Mesenchymal stem cell (in vitro differentiated cells and primary cell): ENCODE measurements around the gene CAPN11.

ENCODE experiments used
- DNase-seq: peaks from one replicate; pipeline ENCODE4 v3.0.0-alpha.2; 2013
- H2AFZ ChIP-seq: one replicate; pipeline ENCODE4 v1.6.1; 2013; ENCODE audit warnings: low read depth, mild to moderate bottlenecking, control low read depth, inconsistent platforms, low read length, moderate library complexity
- H2AK5ac ChIP-seq: 2 replicates; pipeline ENCODE4 v1.6.1; 2013; ENCODE audit warnings: low read length, moderate library complexity, mild to moderate bottlenecking, inconsistent platforms; ENCODE audit not compliant: severe bottlenecking
- H2BK120ac ChIP-seq: one replicate; pipeline ENCODE4 v1.6.1; 2013; ENCODE audit warnings: low read depth, mild to moderate bottlenecking, inconsistent platforms, low read length, moderate library complexity
- H2BK12ac ChIP-seq, 2 experiments: one replicate each; pipeline ENCODE4 v1.6.1; 2013; ENCODE audit warnings: inconsistent platforms in 2 of 2, low read length in 2 of 2, mild to moderate bottlenecking in 2 of 2, moderate library complexity in 2 of 2, control low read depth in 1 of 2
- H2BK15ac ChIP-seq: one replicate; pipeline ENCODE4 v1.6.1; 2013; ENCODE audit warnings: mild to moderate bottlenecking, low read depth, inconsistent platforms; ENCODE audit not compliant: poor library complexity, severe bottlenecking
- H2BK5ac ChIP-seq: 2 replicates; pipeline ENCODE4 v1.6.1; 2013; ENCODE audit warnings: low read depth, mild to moderate bottlenecking, low read length, control low read depth, inconsistent platforms; ENCODE audit not compliant: poor library complexity, severe bottlenecking
- H3K14ac ChIP-seq, 2 experiments: one replicate each; pipeline ENCODE4 v1.6.1; 2013; ENCODE audit warnings: inconsistent platforms in 2 of 2, low read length in 2 of 2, control low read depth in 1 of 2, mild to moderate bottlenecking in 1 of 2, moderate library complexity in 1 of 2
- H3K18ac ChIP-seq, 2 experiments: one replicate each; pipeline ENCODE4 v1.6.1; 2013; ENCODE audit warnings: inconsistent platforms in 2 of 2, low read length in 2 of 2, control low read depth in 1 of 2, low read depth in 1 of 2, mild to moderate bottlenecking in 1 of 2
- H3K23ac ChIP-seq, 2 experiments: one replicate each; pipeline ENCODE4 v1.6.1; 2013; ENCODE audit warnings: inconsistent platforms in 2 of 2, low read length in 2 of 2, mild to moderate bottlenecking in 2 of 2, moderate library complexity in 2 of 2, control low read depth in 1 of 2
- H3K27ac ChIP-seq: 2 replicates; pipeline ENCODE4 v1.5.1; 2013; ENCODE audit warnings: mild to moderate bottlenecking, moderate library complexity, low read length, control low read depth, inconsistent platforms; ENCODE audit not compliant: poor library complexity, severe bottlenecking
- H3K27me3 ChIP-seq, 2 experiments: 2 replicates each; pipeline versions ENCODE4 v1.6.1 to v1.7.0; 2013; ENCODE audit warnings: low read length in 2 of 2, mild to moderate bottlenecking in 2 of 2, moderate library complexity in 2 of 2, control low read depth in 1 of 2, inconsistent platforms in 1 of 2; ENCODE audit not compliant: control insufficient read depth in 1 of 2, insufficient read depth in 1 of 2
- H3K36me3 ChIP-seq, 2 experiments: 2 replicates each; pipeline versions ENCODE4 v1.6.1 to v1.7.0; 2013; ENCODE audit warnings: low read length in 2 of 2, control low read depth in 1 of 2, inconsistent platforms in 1 of 2, low read depth in 1 of 2, mild to moderate bottlenecking in 1 of 2; ENCODE audit not compliant: insufficient read depth in 2 of 2, control insufficient read depth in 1 of 2
- H3K4ac ChIP-seq, 2 experiments: one replicate each; pipeline ENCODE4 v1.6.1; 2013; ENCODE audit warnings: inconsistent platforms in 2 of 2, low read length in 2 of 2, mild to moderate bottlenecking in 2 of 2, moderate library complexity in 2 of 2, control low read depth in 1 of 2, low read depth in 1 of 2
- H3K4me1 ChIP-seq: 2 replicates; pipeline ENCODE4 v1.6.1; 2013; ENCODE audit warnings: low read depth, low read length, control low read depth; ENCODE audit not compliant: control insufficient read depth, insufficient read depth
- H3K4me2 ChIP-seq: 2 replicates; pipeline ENCODE4 v1.6.1; 2013; ENCODE audit warnings: low read length, mild to moderate bottlenecking, inconsistent platforms; ENCODE audit not compliant: poor library complexity, severe bottlenecking
- H3K4me3 ChIP-seq, 2 experiments: 2 replicates each; pipeline versions ENCODE4 v1.5.1 to v1.7.0; 2013; ENCODE audit warnings: low read length in 2 of 2, mild to moderate bottlenecking in 2 of 2, control low read depth in 1 of 2, low read depth in 1 of 2; ENCODE audit not compliant: insufficient read depth in 1 of 2
- H3K79me1 ChIP-seq: replicated peaks from 2 replicates; pipeline ENCODE4 v1.6.1; 2013; ENCODE audit warnings: mild to moderate bottlenecking, control low read depth, low read length, inconsistent platforms; ENCODE audit not compliant: poor library complexity, severe bottlenecking
- H3K9ac ChIP-seq: 2 replicates; pipeline ENCODE4 v1.7.0; 2013; ENCODE audit warnings: mild to moderate bottlenecking, low read length, moderate library complexity
- H3K9me3 ChIP-seq: 2 replicates; pipeline ENCODE4 v1.7.0; 2013; ENCODE audit warnings: mild to moderate bottlenecking, low read length; ENCODE audit not compliant: control insufficient read depth
- H4K8ac ChIP-seq: one replicate; pipeline ENCODE4 v1.6.1; 2013; ENCODE audit warnings: inconsistent platforms, mild to moderate bottlenecking, low read length, moderate library complexity
- H4K91ac ChIP-seq: one replicate; pipeline ENCODE4 v1.6.1; 2013; ENCODE audit warnings: mild to moderate bottlenecking, low read length, inconsistent platforms
- WGBS: methylation state at CpG from one replicate; pipeline ENCODE4 v1.1.7; 2013; ENCODE audit warnings: mixed read lengths; 5-methylcytosine and 5-hydroxymethylcytosine counted together

Gene CAPN11

DNA sequence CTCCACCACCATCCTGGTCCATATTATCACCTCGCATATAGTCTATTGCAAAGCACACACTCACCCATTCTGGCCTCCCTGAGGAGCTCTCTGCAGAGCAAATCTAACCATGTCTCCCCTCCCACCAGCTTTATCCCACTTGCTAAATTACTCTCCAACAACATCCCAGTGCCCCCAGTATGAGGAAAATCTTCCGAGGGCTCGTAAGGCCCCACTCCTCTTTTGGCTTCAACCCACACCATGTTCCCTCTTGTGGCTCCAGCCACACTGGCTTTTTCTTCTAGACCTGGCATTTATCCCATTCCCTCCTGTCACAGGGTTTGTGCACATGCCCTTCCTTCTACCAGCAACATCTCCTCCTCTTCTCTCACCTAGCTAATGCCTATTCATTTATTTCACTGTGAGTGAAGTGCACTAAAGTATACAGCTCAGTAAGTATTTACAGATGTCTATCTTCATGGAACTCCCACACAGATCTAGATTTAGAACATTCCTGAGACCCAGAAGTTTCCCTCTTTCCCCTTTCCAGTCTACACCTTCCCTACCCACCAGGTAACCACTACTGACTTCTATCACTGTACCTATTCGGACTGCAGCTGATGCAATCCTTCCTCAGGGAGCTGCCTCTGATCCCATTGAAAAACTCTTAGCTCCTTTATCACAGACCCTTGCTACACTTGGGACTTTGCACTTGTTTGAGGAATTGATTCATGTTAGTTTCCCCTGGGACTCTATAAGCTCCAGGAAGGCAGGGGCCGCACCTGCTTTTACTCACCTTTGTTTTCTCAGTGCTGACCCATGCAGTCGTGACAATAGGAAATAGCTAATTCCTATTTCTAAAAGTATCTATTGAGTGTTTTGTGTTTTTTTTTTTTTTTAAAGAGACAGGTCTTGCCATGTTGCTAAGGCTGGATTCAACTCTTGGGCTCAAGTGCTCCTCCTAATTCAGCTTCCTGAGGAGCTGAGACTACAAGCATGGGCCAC is 46.9 kb upstream of the CAPN11 start:
- H3K9ac ChIP-seq = no peak overlapping the region
- no peak overlapping the region for H3K4ac ChIP-seq
- DNase-seq = no peak
- no peak overlapping the region for H3K23ac ChIP-seq
- no peak overlapping the region for H3K4me2 ChIP-seq
- H2AK5ac ChIP-seq = no peak overlapping the region
- no peak overlapping the region for H2BK12ac ChIP-seq
- no peak overlapping the region for H2BK5ac ChIP-seq
- H3K18ac ChIP-seq = no peak overlapping the region
- H3K4me3 ChIP-seq = no peak overlapping the region
- peaks cover 47 to 73% of the 10 kb centered on the region in 2 experiments for H3K36me3 ChIP-seq
- no peak overlapping the region for H3K14ac ChIP-seq
- H4K91ac ChIP-seq = no peak overlapping the region
- H2AFZ ChIP-seq = no peak overlapping the region
- H3K9me3 ChIP-seq = no peaks in the 10 kb centered on the region
- WGBS = 90% methylated on average over 6 of the region's 6 CpGs
- H3K4me1 ChIP-seq = peaks cover 35% of the 10 kb centered on the region
- H3K27ac ChIP-seq = no peak overlapping the region
- no peak overlapping the region for H2BK15ac ChIP-seq
- no peak overlapping the region for H2BK120ac ChIP-seq
- peaks cover 44% of the 10 kb centered on the region for H3K79me1 ChIP-seq
- H3K27me3 ChIP-seq = no peaks in the 10 kb centered on the region
- no peak overlapping the region for H4K8ac ChIP-seq

DNA sequence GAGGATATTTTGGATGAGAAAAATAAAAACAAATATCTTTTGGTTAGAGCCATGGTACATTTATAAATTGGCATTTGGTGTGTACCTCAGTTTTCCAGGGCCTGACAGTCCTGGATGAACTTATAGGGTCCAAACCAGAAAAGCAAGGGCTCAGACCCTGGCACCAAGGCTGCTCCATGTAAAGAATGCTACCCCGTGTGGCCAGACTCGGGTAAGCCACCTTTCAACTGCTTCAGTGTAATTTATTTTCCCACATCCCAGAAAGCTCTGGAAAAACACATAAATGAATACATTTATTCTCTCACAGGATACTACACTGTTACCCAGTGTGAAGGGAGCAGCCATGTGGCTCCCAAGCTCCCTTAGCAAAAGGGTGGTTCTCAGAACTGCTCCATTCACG is 45.2 kb upstream of the CAPN11 start:
- Histone ChIP-seq H4K8ac (no peak overlapping the region), H2BK12ac (no peak overlapping the region), H2AFZ (no peak overlapping the region), H3K4me3 (no peak overlapping the region), H3K4me2 (no peak overlapping the region), H2AK5ac (peak overlapping the region; percentile 21), H3K9ac (no peak overlapping the region), H2BK120ac (no peak overlapping the region), H3K4me1 (peaks cover 34% of the 10 kb centered on the region), H3K79me1 (peaks cover 33% of the 10 kb centered on the region), H4K91ac (no peak overlapping the region), H2BK5ac (no peak overlapping the region), H3K27ac (no peak overlapping the region), H3K14ac (no peak overlapping the region), H2BK15ac (no peak overlapping the region), H3K36me3 (peaks cover 38 to 62% of the 10 kb centered on the region in 2 experiments), H3K23ac (no peak overlapping the region), H3K9me3 (no peaks in the 10 kb centered on the region), H3K18ac (no peak overlapping the region), H3K27me3 (no peaks in the 10 kb centered on the region), H3K4ac (no peak overlapping the region)
- no peak for DNase-seq
- 74% methylated on average over 3 of the region's 3 CpGs for WGBS

DNA sequence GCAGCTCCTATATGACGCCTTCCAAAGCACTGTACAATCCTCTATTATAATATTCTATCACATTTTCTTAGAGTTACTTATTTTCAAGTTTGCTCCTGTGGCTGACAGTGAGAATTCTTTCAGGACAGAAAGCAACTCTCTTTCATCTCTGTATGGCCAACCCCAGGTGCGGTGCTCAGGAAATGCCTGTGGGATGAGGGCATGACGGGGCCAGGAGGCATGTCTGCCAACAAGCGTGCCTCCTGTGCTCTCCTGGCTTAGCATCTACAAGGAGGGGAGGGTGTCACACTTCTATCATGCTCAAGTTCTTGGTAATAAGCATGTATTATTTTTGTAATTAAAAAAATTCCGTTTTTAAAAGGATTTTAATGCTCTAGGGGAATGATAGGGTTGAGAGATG is 42.8 kb upstream of the CAPN11 start:
- no peak overlapping the region for H3K23ac ChIP-seq
- H3K4me3 ChIP-seq = peak overlapping the region in 1 of 2 experiments; percentile 41
- peak overlapping the region; percentile 83 for H3K9ac ChIP-seq
- WGBS = 36% methylated on average over 3 of the region's 5 CpGs
- peak overlapping the region in 1 of 2 experiments; percentile 47 for H3K4ac ChIP-seq
- no peak for DNase-seq
- peak overlapping the region in 1 of 2 experiments; percentile 61 for H3K14ac ChIP-seq
- no peak overlapping the region for H4K8ac ChIP-seq
- H3K36me3 ChIP-seq = peaks cover 21 to 40% of the 10 kb centered on the region in 2 experiments
- H2AFZ ChIP-seq = no peak overlapping the region
- no peaks in the 10 kb centered on the region for H3K9me3 ChIP-seq
- peaks cover 20% of the 10 kb centered on the region for H3K79me1 ChIP-seq
- H4K91ac ChIP-seq = no peak overlapping the region
- no peaks in the 10 kb centered on the region for H3K27me3 ChIP-seq
- peak overlapping the region; percentile 87 for H2AK5ac ChIP-seq
- peak overlapping the region in 1 of 2 experiments; percentile 75 for H2BK12ac ChIP-seq
- no peak overlapping the region for H2BK120ac ChIP-seq
- peak overlapping the region; percentile 96 for H3K27ac ChIP-seq
- H3K18ac ChIP-seq = no peak overlapping the region
- H3K4me1 ChIP-seq = peaks cover 32% of the 10 kb centered on the region
- H3K4me2 ChIP-seq = no peak overlapping the region
- peak overlapping the region; percentile 100 for H2BK5ac ChIP-seq
- H2BK15ac ChIP-seq = no peak overlapping the region

DNA sequence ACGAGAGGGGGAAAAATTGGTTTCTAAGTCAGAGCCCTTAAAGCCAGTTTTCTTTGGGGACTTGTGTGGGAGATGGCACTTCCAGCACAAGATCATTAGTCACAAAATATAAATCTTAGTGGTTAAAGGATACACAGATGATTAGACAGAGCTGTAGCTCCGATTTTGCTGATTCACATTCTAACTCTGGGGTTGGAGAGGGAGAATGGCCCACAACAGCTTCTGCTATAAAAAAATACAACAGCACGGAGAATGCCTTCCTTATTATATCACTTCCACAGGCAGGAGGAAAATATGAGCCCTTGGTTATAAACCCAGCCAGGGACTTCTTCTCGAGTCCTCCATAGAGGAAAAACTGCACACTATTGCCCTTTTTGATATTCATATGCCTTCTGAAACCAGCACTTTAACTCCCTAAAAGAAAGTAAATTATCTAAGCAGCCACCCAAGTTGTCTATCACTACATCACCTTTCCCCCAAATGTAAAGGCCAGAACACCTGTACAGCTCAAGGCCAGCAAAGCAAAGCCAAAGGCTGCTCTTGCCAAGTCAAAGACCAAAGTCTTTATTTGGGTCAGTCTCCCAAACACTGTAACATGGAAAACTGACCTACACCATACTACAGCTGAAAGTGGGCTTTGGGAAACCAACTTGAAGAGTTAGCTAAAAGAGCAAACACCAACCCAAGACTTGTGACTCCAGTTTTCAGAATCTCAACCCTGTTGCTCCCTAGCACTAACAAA is 41.8 kb upstream of the CAPN11 start:
- H3K79me1 ChIP-seq = peaks cover 14% of the 10 kb centered on the region
- H3K18ac ChIP-seq = peak overlapping the region in 1 of 2 experiments; percentile 2
- peak overlapping the region; percentile 96 for H3K27ac ChIP-seq
- H2AK5ac ChIP-seq = peak overlapping the region; percentile 98
- no peak overlapping the region for H2AFZ ChIP-seq
- peaks cover 14 to 30% of the 10 kb centered on the region in 2 experiments for H3K36me3 ChIP-seq
- DNase-seq = peak; percentile 91
- H2BK5ac ChIP-seq = peak overlapping the region; percentile 100
- H3K23ac ChIP-seq = no peak overlapping the region
- H3K14ac ChIP-seq = peak overlapping the region in 1 of 2 experiments; percentile 21
- H3K27me3 ChIP-seq = no peaks in the 10 kb centered on the region
- peak overlapping the region; percentile 31 for H2BK15ac ChIP-seq
- H2BK12ac ChIP-seq = no peak overlapping the region
- peaks cover 36% of the 10 kb centered on the region for H3K4me1 ChIP-seq
- H4K91ac ChIP-seq = no peak overlapping the region
- no peaks in the 10 kb centered on the region for H3K9me3 ChIP-seq
- H4K8ac ChIP-seq = peak overlapping the region; percentile 5
- H3K4ac ChIP-seq = peak overlapping the region in 1 of 2 experiments; percentile 35
- WGBS = 19% methylated on average over 4 of the region's 4 CpGs
- peak overlapping the region in 1 of 2 experiments; percentile 53 for H3K4me3 ChIP-seq
- peak overlapping the region; percentile 42 for H2BK120ac ChIP-seq
- peak overlapping the region; percentile 83 for H3K9ac ChIP-seq
- peak overlapping the region; percentile 3 for H3K4me2 ChIP-seq
